Loucy (cell line): ENCODE results near the gene VWF.

ENCODE experiments used
- H2AFZ ChIP-seq: fragments of 200-600 bp; sonication (generic); 2 replicates; pipeline ENCODE4 v1.6.0; 2016; ENCODE audit warnings: antibody characterized with exemption, mild to moderate bottlenecking, low read length, moderate library complexity
- H3F3A ChIP-seq: fragments of 200-600 bp; 2 replicates; pipeline ENCODE4 v1.6.0; 2016; ENCODE audit warnings: antibody characterized with exemption, low read depth, mild to moderate bottlenecking
- H3K27me3 ChIP-seq: fragments of 200-600 bp; sonication (generic); 2 replicates; pipeline ENCODE4 v1.6.1; 2014; ENCODE audit warnings: low read length, mild to moderate bottlenecking; ENCODE audit not compliant: insufficient read depth, poor library complexity, severe bottlenecking
- H3K36me3 ChIP-seq: fragments of 200-600 bp; sonication (generic); 2 replicates; pipeline ENCODE4 v1.6.1; 2016; ENCODE audit warnings: low read length; ENCODE audit not compliant: insufficient read depth
- H3K4me1 ChIP-seq: fragments of 200-600 bp; sonication (generic); 2 replicates; pipeline ENCODE4 v1.5.1; 2014; ENCODE audit warnings: low read length, mild to moderate bottlenecking; ENCODE audit not compliant: insufficient read depth, poor library complexity, severe bottlenecking
- H3K4me2 ChIP-seq: fragments of 200-600 bp; sonication (generic); 2 replicates; pipeline ENCODE4 v1.6.0; 2014; ENCODE audit warnings: antibody characterized with exemption, low read length, low read depth, mild to moderate bottlenecking; ENCODE audit not compliant: poor library complexity, severe bottlenecking
- H3K4me3 ChIP-seq: fragments of 200-600 bp; sonication (generic); 2 replicates; pipeline ENCODE4 v1.5.1; 2014; ENCODE audit warnings: low read length, mild to moderate bottlenecking, mixed read lengths; ENCODE audit not compliant: poor library complexity, severe bottlenecking
- H3K79me2 ChIP-seq: fragments of 200-600 bp; sonication (generic); 2 replicates; pipeline ENCODE4 v1.6.1; 2014; ENCODE audit warnings: low read length; ENCODE audit not compliant: insufficient read depth
- H3K9ac ChIP-seq: fragments of 200-600 bp; sonication (generic); 2 replicates; pipeline ENCODE4 v1.6.0; 2014; ENCODE audit warnings: mild to moderate bottlenecking, low read depth, low read length, moderate library complexity; ENCODE audit not compliant: poor library complexity, severe bottlenecking
- H3K9me2 ChIP-seq: fragments of 200-600 bp; sonication (generic); replicated peaks from 2 replicates; pipeline ENCODE4 v1.6.1; 2016; ENCODE audit warnings: low read depth, low read length, mixed read lengths
- H3K9me3 ChIP-seq: fragments of 200-600 bp; sonication (generic); 2 replicates; pipeline ENCODE4 v1.6.1; 2014; ENCODE audit warnings: mild to moderate bottlenecking, antibody characterized with exemption, low read length, low read depth; ENCODE audit not compliant: insufficient read depth
- H4K20me1 ChIP-seq: fragments of 200-600 bp; sonication (generic); 2 replicates; pipeline ENCODE4 v1.6.0; 2014; ENCODE audit warnings: antibody characterized with exemption, low read length, mild to moderate bottlenecking; ENCODE audit not compliant: insufficient read depth, poor library complexity, severe bottlenecking
- EZH2phosphoT487 ChIP-seq: fragments of 200-600 bp; IDR thresholded peaks from 2 replicates; pipeline ENCODE4 v1.6.1; 2018; ENCODE audit warnings: antibody characterized with exemption, mild to moderate bottlenecking, moderate library complexity, borderline replicate concordance
- TF ChIP-seq, protein P1 (sequence below): fragments of 200-600 bp; sonication (generic); conservative IDR thresholded peaks from 2 replicates; pipeline ENCODE4 v1.5.1; 2014; ENCODE audit warnings: mild to moderate bottlenecking, antibody characterized with exemption, low read length

Gene VWF

DNA sequence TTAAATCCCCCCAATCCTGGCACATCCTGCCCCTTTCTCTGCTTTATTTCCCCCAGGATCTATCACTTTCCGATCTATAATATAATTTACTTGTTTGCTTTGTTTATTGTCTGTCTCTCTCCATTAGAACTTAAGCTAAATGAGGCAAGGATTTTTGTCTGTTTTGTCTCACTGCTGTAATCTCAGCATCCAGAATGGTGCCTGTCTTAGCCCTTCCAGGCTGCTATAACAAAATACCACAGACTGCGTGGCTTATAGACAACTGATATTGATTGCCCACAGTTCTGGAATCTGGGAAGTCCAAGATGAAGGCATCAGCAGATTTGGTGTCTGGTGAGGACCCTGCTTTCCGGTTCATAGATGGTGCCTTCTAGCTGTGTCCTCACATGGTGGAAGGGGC lies 65.2 kb downstream of the VWF start:
- Histone ChIP-seq H3K4me1 (no peaks in the 10 kb centered on the region), H3K36me3 (no peaks in the 10 kb centered on the region), H3K9me3 (no peaks in the 10 kb centered on the region), H3F3A (no peaks in the 10 kb centered on the region), H3K27me3 (no peaks in the 10 kb centered on the region), H3K79me2 (no peaks in the 10 kb centered on the region), H3K4me2 (no peak overlapping the region), H2AFZ (no peak overlapping the region), H3K9ac (no peak overlapping the region), H4K20me1 (no peaks in the 10 kb centered on the region), H3K9me2 (no peaks in the 10 kb centered on the region), H3K4me3 (no peak overlapping the region)
- TF ChIP-seq EZH2phosphoT487, result no peak
- TF ChIP-seq, protein P1, sequence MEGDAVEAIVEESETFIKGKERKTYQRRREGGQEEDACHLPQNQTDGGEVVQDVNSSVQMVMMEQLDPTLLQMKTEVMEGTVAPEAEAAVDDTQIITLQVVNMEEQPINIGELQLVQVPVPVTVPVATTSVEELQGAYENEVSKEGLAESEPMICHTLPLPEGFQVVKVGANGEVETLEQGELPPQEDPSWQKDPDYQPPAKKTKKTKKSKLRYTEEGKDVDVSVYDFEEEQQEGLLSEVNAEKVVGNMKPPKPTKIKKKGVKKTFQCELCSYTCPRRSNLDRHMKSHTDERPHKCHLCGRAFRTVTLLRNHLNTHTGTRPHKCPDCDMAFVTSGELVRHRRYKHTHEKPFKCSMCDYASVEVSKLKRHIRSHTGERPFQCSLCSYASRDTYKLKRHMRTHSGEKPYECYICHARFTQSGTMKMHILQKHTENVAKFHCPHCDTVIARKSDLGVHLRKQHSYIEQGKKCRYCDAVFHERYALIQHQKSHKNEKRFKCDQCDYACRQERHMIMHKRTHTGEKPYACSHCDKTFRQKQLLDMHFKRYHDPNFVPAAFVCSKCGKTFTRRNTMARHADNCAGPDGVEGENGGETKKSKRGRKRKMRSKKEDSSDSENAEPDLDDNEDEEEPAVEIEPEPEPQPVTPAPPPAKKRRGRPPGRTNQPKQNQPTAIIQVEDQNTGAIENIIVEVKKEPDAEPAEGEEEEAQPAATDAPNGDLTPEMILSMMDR, result no peak

DNA sequence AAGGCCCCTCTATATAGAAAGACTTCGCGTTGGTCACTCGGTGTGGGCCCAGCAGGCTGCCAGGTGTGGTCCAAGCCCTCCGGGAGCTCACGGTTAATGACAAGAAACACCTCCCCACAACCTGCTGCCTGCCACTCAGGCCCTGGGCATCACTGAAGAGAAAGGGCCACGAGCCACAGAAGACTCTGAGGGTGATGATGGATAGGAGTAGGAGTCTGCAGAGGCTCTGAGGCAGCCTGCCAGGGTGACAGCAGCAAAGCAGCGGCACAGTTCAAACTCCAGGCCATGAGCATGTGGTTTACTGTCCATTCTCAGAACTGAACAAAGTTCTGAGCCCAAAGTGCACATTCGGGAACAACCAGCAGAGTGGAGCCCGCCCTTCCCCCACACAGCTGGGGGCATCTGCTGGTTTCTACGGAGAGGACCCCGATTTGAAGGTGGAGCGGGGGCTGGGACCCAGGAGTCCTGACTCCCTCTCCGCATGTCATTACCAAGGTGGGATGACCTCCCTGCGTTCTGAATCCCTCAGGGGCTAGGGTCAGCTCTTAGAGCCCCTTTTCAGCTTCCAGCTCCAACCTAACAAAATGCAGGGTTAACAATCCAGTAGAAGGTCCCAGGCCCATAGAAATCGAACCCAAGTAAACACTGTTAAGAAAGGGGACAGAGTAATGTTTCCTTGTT lies 65.8 kb downstream of the VWF start:
- Histone ChIP-seq H3K4me2 (no peak overlapping the region), H3K4me1 (no peaks in the 10 kb centered on the region), H3K79me2 (no peaks in the 10 kb centered on the region), H3K9me3 (no peaks in the 10 kb centered on the region), H3K27me3 (no peaks in the 10 kb centered on the region), H3K9me2 (no peaks in the 10 kb centered on the region), H3K4me3 (no peak overlapping the region), H3F3A (no peaks in the 10 kb centered on the region), H4K20me1 (no peaks in the 10 kb centered on the region), H3K9ac (no peak overlapping the region), H2AFZ (no peak overlapping the region), H3K36me3 (no peaks in the 10 kb centered on the region)
- TF ChIP-seq, protein P1, result no peak
- no peak for TF ChIP-seq EZH2phosphoT487

DNA sequence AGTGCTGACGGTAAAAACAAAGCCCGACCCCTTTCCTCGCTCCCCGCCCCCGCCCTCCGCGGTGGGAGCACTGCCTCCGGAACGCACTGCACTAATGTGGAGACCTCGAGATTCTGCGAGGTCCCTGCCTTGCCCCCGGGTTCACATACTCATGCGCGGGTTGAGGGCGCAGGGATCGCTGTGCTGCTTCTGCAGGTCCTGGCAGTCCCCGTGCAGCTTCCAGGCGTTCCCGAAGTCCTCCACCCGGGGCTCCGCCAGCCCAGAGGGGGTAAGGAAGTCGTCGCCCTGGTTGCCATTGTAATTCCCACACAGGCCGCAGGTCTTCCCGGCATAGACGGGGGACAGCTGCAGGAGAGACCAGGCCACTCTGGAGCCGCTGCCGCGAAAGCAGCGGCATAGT lies 66.8 kb downstream of the VWF start:
- Histone ChIP-seq H3K79me2 (no peaks in the 10 kb centered on the region), H4K20me1 (no peaks in the 10 kb centered on the region), H3K9me2 (no peaks in the 10 kb centered on the region), H3K27me3 (no peaks in the 10 kb centered on the region), H3K4me1 (no peaks in the 10 kb centered on the region), H3K4me2 (no peak overlapping the region), H3K9ac (no peak overlapping the region), H3F3A (no peaks in the 10 kb centered on the region), H3K4me3 (no peak overlapping the region), H2AFZ (no peak overlapping the region), H3K9me3 (no peaks in the 10 kb centered on the region), H3K36me3 (no peaks in the 10 kb centered on the region)
- TF ChIP-seq EZH2phosphoT487, result no peak
- TF ChIP-seq, protein P1, result no peak
